ENCODE data around the gene RSBN1.

GRCh38 chr1:113788802-113789201 lies 23.5 kb downstream of the RSBN1 start:
- TF ChIP-seq EZH2phosphoT487 (IDR thresholded peaks at IDR 0.05; ENCODE audit: borderline replicate concordance), result no peak
- no peak for TF ChIP-seq POLR2A (IDR thresholded peaks at IDR 0.05; ENCODE audit: borderline replicate concordance, extremely low read depth, insufficient read depth, insufficient read length)
- no peak for TF ChIP-seq RAD21 (IDR thresholded peaks at IDR 0.05; ENCODE audit: low read depth)
- TF ChIP-seq, protein P1, sequence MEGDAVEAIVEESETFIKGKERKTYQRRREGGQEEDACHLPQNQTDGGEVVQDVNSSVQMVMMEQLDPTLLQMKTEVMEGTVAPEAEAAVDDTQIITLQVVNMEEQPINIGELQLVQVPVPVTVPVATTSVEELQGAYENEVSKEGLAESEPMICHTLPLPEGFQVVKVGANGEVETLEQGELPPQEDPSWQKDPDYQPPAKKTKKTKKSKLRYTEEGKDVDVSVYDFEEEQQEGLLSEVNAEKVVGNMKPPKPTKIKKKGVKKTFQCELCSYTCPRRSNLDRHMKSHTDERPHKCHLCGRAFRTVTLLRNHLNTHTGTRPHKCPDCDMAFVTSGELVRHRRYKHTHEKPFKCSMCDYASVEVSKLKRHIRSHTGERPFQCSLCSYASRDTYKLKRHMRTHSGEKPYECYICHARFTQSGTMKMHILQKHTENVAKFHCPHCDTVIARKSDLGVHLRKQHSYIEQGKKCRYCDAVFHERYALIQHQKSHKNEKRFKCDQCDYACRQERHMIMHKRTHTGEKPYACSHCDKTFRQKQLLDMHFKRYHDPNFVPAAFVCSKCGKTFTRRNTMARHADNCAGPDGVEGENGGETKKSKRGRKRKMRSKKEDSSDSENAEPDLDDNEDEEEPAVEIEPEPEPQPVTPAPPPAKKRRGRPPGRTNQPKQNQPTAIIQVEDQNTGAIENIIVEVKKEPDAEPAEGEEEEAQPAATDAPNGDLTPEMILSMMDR (IDR thresholded peaks at IDR 0.05 in 2 of 3, conservative IDR thresholded peaks at IDR 0.05 in 1 of 3; ENCODE audit: borderline replicate concordance in 1 of 3, insufficient read depth in 1 of 3, low read depth in 2 of 3, low read length in 2 of 3), result no peak
- no peak for TF ChIP-seq POLR2AphosphoS5 (IDR thresholded peaks at IDR 0.05; ENCODE audit: low read depth, low read length)
- no peak for TF ChIP-seq YY1 (IDR thresholded peaks at IDR 0.05; ENCODE audit: extremely low read depth, insufficient replicate concordance, low read depth, low read length)
- TF ChIP-seq ATF3 (IDR thresholded peaks at IDR 0.05), result no peak
- no peak for TF ChIP-seq ZFX (IDR thresholded peaks at IDR 0.05)
- no peak for TF ChIP-seq FOSL1 (IDR thresholded peaks at IDR 0.05; ENCODE audit: low read depth)
